Middle frontal gyrus (tissue), 1 donor: ENCODE data around the gene RND2.
"Not testable (repeated sequence)": the region's sequence is repeated elsewhere in the genome, so short reads cannot be mapped to it uniquely, and the experiment has no call there.

Source experiments
- DNase-seq: peaks from one replicate; pipeline ENCODE4 v3.0.0-alpha.2; 2015; ENCODE audit warnings: low spot score; ENCODE audit errors: extremely low spot score

Gene RND2

DNA sequence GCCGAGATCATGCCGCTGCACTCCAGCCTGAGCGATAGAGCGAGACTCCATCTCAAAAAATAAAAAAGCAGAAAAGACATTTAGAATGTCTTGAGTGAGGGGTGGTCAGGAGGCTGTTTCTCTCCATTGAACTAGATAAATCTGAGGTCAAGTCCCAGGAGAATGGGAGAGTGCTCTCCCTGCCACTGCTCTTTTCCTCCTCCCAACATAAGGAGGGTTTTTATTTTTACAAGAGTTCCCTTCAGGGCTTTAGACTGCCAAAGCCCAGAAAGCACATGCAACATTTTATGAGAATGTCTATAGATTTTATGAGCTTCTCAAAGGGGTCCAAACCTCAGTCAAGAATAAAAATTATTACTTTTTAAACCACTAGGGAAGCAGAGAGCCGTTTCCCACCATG lies 1.6 kb downstream of the RND2 start:
- DNase-seq, result no peak

DNA sequence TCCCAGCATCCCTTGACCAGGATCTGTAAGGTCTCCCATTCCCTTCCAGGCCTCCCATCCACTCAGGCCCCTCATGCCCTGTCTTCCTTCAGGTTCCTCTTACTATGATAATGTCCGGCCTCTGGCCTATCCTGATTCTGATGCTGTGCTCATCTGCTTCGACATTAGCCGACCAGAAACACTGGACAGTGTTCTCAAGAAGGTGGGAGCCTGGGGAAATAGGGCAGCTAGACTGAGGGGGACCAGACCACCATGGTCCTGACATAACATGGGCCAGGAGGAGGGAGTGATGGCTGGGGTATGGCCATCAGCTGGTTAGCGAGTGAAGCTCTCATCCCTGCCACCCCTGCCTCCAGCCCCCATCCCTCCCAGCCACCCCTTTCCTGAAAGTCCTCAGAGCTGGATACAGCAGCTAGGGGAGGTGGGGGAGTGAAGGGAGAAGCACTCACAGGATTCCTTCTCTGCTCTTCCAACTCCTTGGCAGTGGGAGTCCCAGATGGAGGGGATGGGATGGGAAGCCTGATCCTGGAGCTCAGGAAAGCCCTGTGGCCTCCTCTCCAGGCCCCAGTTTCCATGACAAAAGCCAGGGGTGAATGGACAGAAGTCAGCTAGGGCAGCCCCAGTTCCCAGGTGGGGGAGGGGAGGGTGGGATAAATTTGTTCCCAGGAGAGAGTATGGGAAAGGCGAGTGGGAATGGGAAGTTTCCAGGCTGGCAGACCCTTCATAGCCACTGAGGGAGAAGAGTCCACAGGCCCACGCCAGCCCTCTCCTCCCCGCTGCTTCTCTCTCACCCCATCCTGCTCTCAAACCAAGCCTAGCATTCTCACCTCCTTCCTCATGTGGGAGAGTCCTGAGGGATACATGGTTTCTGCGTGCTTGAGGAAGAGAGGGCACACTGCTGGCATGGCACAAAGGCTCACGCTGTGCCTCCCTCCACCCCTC lies 2.3 kb downstream of the RND2 start:
- DNase-seq, result no peak

GRCh38 chr17:43028221-43028861 lies 3.3 kb downstream of the RND2 start:
- no peak for DNase-seq

- DNase-seq, result no peak
Observed at GRCh38 chr17:43030137-43030767, 5.2 kb downstream of the RND2 start.

DNA sequence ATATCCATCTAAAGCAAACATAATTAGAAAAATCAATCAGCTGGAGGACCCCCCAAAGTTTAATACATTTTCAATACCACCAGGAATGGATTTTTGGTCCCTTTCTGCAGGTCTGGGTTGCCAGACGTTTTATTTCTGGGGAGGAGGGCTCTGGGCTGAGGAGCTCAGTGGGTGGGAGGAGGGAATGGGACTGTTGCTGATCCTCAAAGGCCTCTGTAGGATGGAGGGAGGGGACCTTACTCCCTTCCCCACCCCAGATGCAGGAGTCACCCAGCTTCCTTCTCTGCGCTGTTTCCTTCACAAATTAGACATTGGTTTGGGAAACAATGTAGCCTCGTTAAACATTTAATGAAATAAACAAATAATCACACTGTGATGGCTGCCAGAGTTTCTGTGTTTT lies 6.6 kb downstream of the RND2 start:
- DNase-seq, result no peak

- DNase-seq, result no peak
Observed at GRCh38 chr17:43033948-43034881, 9.2 kb downstream of the RND2 start.

- no peak for DNase-seq
Observed at GRCh38 chr17:43034894-43035293, 9.9 kb downstream of the RND2 start.

DNA sequence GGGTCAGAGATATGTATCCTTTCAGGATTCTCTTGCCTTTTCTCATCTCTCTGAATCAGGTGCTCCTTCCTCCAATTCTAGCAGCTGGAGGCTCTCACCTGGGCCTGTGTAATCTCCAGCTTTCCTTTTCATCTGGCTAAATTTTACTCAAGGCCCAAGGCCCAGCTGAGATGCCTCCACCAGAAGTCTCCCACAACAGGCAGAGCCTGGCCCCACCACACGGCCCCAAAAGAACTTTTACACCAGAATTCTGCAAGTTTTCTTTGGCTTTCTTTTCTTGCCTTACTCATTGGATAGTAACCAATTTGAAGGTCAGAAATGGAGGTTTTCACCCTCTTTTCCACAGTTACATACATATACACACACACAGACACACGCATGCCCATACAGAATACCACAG lies 14.6 kb downstream of the RND2 start:
- DNase-seq, result no peak

- no peak for DNase-seq
Observed at GRCh38 chr17:43040655-43041054, 15.6 kb downstream of the RND2 start.

DNA sequence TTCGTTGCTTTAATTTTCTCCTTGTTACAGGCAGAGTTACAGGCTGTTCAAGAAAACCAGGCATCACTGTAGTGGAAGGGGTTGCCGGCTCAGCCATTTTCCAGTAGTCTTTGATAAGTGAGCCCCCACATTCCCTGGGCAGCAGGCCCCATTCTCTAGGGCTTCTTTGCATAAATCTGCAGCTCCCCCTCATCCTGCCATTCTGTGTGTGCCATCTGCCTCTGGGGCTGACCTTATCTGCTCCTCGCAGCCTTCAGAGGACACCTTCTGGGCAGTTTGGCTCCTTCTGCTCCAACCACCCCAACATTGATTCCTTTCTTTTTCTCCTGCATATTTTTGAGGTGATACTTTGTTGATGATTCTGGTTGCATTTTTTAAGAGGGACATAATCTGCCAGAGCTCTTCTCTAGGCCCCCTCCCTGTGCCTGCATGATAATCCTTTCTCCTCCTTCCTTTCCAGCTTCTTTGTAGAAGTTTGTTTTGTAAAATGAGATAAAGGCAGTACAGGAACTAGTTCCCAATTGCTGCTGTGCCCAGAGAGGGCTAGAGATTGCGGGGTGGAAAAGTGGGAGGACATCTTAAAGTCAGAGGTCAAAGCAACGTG lies 17.1 kb downstream of the RND2 start:
- DNase-seq, result no peak

- DNase-seq, result no peak
Observed at GRCh38 chr17:43043307-43043706, 18.3 kb downstream of the RND2 start.

DNA sequence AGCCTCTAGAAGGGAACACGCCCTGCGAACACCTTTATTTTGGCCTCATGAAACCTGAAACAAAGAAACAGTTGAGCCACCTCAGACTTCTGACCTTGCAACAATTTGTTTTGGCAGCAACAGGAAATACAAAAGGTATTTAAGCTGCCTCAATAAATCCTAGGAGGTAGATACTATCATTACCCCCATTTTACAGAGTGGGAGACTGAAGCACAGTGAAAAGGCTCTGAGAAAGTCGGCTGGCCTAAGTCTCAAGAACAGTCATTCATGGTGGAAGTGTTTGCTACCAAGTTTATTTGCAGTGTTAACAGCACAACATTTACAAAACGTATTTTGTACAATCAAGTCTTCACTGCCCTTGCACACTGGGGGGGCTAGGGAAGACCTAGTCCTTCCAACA lies 19.0 kb downstream of the RND2 start:
- no peak for DNase-seq

DNA sequence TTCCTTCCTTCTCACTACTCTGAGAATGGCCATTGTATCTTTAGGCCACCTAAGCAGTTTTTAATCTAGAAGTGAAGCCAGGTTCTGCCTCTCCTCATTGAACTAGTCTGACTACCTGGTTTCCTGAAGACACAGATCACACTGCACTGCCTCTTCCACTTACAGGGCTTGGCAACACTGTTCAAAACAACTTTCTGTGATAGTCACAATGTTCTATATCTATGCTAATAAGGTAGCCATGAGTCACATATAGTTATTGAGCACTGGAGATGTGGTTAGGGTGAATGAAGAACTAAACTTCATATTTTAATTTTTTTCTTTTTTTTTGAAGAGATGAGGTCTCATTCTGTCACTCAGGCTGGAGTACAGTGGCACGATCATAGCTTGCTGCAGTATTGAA lies 26.9 kb downstream of the RND2 start:
- DNase-seq, result no peak

DNA sequence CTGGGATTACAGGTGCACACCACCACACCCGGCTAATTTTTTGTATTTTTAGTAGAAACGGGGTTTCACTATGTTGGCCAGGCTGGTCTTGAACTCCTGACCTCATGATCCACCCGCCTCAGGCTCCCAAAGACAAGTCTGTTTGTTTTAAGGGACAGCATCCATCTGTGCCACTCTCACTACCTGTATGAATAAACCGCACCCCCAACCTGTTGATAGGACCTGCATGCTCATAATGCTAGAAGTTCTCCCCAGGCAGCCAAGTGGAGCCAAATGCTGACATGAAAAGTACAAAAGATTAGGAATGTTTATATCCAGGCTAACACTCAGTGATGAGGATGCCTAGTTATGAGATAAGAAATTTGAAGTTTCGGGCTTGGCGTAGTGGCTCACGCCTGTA lies 28.0 kb downstream of the RND2 start:
- not testable (repeated sequence) for DNase-seq

DNA sequence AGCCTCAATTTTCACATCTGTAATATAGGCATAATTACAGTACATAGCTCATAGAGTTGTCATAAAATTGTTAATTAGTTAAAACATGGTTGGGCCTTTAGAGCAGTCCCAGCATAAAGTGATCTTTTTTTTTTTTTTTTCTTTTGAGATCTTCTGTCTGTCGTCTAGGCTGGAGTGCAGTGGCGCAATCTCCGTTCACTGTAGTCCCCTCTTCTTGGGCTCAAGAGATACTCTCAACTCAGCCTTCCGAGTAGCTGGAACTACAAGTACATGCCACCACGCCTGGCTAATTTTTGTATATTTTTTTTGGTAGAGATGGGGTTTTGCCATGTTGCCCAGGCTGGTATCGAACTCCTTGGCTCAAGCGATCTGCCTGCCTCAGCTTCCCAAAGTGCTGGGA lies 31.0 kb downstream of the RND2 start:
- no peak for DNase-seq

DNA sequence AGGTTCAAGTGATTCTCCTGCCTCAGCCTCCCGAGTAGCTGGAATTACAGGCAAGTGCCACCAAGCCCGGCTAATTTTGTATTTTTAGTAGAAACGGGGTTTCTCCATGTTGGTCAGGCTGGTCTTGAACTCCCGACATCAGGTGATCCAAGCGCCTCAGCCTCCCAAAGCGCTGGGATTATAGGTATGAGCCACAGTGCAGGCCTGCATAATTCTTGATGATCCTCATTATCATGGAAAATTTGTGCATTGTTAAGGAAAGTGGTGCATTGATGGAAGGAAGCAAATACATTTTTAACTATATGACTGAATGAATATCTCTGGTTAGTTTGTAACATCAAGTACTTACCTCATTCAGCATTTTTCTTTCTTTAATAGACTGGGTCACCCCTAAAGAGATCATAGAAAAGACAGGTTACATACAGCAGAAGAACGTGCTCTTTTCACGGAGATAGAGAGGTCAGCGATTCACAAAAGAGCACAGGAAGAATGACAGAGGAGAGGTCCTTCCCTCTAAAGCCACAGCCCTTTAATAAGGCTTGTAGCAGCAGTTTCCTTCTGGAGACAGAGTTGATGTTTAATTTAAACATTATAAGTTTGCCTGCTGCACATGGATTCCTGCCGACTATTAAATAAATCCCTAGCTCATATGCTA lies 38.1 kb downstream of the RND2 start:
- no peak for DNase-seq

- no peak for DNase-seq
Observed at GRCh38 chr17:43068570-43069367, 43.7 kb downstream of the RND2 start.

GRCh38 chr17:43069368-43069898 lies 44.4 kb downstream of the RND2 start:
- DNase-seq, result no peak

GRCh38 chr17:43070257-43070656 lies 45.2 kb downstream of the RND2 start:
- DNase-seq, result no peak
